T-helper 1 cell (primary cell): ENCODE data around the gene CER1.
A peak's percentile ranks its signal among the peaks of the same experiment; 100 is the strongest.

ENCODE experiments used
- DNase-seq, 5 donors: peaks; one replicate each; pipeline ENCODE4 v3.0.0-alpha.2; 2012 to 2020
- total RNA-seq, 4 donors: gene quantifications; one replicate each; lab custom pipeline; 2026; lab: John Stamatoyannopoulos, UW

CER1 gene
- total RNA-seq, result 0 reads per million in 4 donors

- no peak for DNase-seq
Measured at GRCh38 chr9:14722391-14723035, at the start of gene CER1. Gene CER1 (minus strand): TSS chr9:14722733. CDS start chr9:14722672, 61 bp downstream.

- DNase-seq, result no peak
Measured at GRCh38 chr9:14770592-14770991, 48.1 kb upstream of the CER1 start.

GRCh38 chr9:14769230-14769571, 46.7 kb upstream of the CER1 start:
- no peak for DNase-seq

GRCh38 chr9:14768405-14769229, 46.1 kb upstream of the CER1 start:
- DNase-seq, result peak in 2 of 5 donors; percentile 3 to 12

GRCh38 chr9:14766299-14766698, 43.8 kb upstream of the CER1 start:
- DNase-seq, result no peak

GRCh38 chr9:14761584-14761983, 39.1 kb upstream of the CER1 start:
- DNase-seq, result no peak

GRCh38 chr9:14760060-14760459, 37.5 kb upstream of the CER1 start:
- DNase-seq, result no peak

GRCh38 chr9:14756291-14756690, 33.8 kb upstream of the CER1 start:
- no peak for DNase-seq

- no peak for DNase-seq
Measured at GRCh38 chr9:14752871-14753270, 30.3 kb upstream of the CER1 start.

GRCh38 chr9:14752271-14752670, 29.7 kb upstream of the CER1 start:
- DNase-seq, result no peak

- DNase-seq, result no peak
Measured at GRCh38 chr9:14750821-14751220, 28.3 kb upstream of the CER1 start.

GRCh38 chr9:14749741-14750211, 27.2 kb upstream of the CER1 start:
- no peak for DNase-seq

- no peak for DNase-seq
Measured at GRCh38 chr9:14748373-14748772, 25.8 kb upstream of the CER1 start.

- no peak for DNase-seq
Measured at GRCh38 chr9:14747111-14747510, 24.6 kb upstream of the CER1 start.

- DNase-seq, result no peak
Measured at GRCh38 chr9:14746626-14747025, 24.1 kb upstream of the CER1 start.

- DNase-seq, result no peak
Measured at GRCh38 chr9:14744768-14745167, 22.2 kb upstream of the CER1 start.

GRCh38 chr9:14741369-14741768, 18.8 kb upstream of the CER1 start:
- DNase-seq, result no peak

GRCh38 chr9:14733133-14733532, 10.6 kb upstream of the CER1 start:
- DNase-seq, result no peak

- DNase-seq, result no peak
Measured at GRCh38 chr9:14731294-14731981, 8.9 kb upstream of the CER1 start.

- DNase-seq, result no peak
Measured at GRCh38 chr9:14730461-14730898, 7.9 kb upstream of the CER1 start.

GRCh38 chr9:14723301-14723700, 768 bp upstream of the CER1 start:
- no peak for DNase-seq

GRCh38 chr9:14719231-14719923, 3.2 kb downstream of the CER1 start:
- no peak for DNase-seq

- DNase-seq, result no peak
Measured at GRCh38 chr9:14715102-14715501, 7.4 kb downstream of the CER1 start.
